Upper lobe of left lung (tissue), 6 donors: ENCODE measurements around the gene TGFBR3. TPM values are rescaled to one million over a fixed set of nuclear protein-coding genes. Genes with fewer than 3 reads are reported as not detected.

Experiments used
- ATAC-seq, 2 donors: fragments of 200-7000 bp; cut with Tn5 transposase; one replicate each; pipeline ENCODE4 v1.9.1; 2022; ENCODE audit warnings: mild to moderate bottlenecking in 2 of 2, moderate library complexity in 2 of 2; ENCODE audit not compliant: low FRiP score in 2 of 2
- DNase-seq, 2 donors: peaks; one replicate each; pipeline ENCODE4 v3.0.0-alpha.2; 2019 to 2020
- H3K27ac ChIP-seq, 4 donors: fragments of 200-600 bp; sonication (generic); one replicate each; pipeline ENCODE4 v1.5.1; 2016 to 2019
- H3K27me3 ChIP-seq, 4 donors: fragments of 200-600 bp; sonication (generic); one replicate each; pipeline ENCODE4 v1.5.1; 2017 to 2019
- H3K36me3 ChIP-seq, 4 donors: fragments of 200-600 bp; sonication (generic); one replicate each; pipeline ENCODE4 v1.5.1; 2016 to 2019
- H3K4me1 ChIP-seq, 4 donors: fragments of 200-600 bp; sonication (generic); one replicate each; pipeline ENCODE4 v1.5.1; 2018 to 2019
- H3K4me3 ChIP-seq, 4 donors: fragments of 200-600 bp; sonication (generic); one replicate each; pipeline ENCODE4 v1.5.1; 2017 to 2019; ENCODE audit warnings: mild to moderate bottlenecking in 2 of 4, moderate library complexity in 1 of 4
- H3K9me3 ChIP-seq, 4 donors: fragments of 200-600 bp; sonication (generic); one replicate each; pipeline ENCODE4 v1.5.1; 2018 to 2019
- EP300 ChIP-seq, 4 donors: sonication (generic); formaldehyde crosslinking; IDR thresholded peaks; one replicate each; pipeline ENCODE4 v1.5.1; 2017; ENCODE audit warnings: antibody characterized with exemption in 4 of 4, control low read depth in 2 of 4
- POLR2A ChIP-seq, 4 donors: fragments of 450-650 bp; IDR thresholded peaks; one replicate each; pipeline ENCODE4 v1.5.1; 2016 to 2017; ENCODE audit warnings: antibody characterized with exemption in 4 of 4, mild to moderate bottlenecking in 2 of 4
- POLR2AphosphoS5 ChIP-seq, 2 donors: sonication (generic); formaldehyde crosslinking; IDR thresholded peaks; one replicate each; pipeline ENCODE4 v1.5.1; 2017; ENCODE audit warnings: antibody characterized with exemption in 2 of 2
- WGBS, 2 donors: methylation state at CpG; one replicate each; pipeline ENCODE4 v1.1.5; 2017 to 2018; 5-methylcytosine and 5-hydroxymethylcytosine counted together
- total RNA-seq, 6 donors: library from RNA; depleted of rRNA in 4 of 6; stranded (reverse); fragments of >200 nt in 4 of 6; gene quantifications; one replicate each; pipeline versions ENCODE4 v1.1.0 to v1.2.1, GENCODE V29; 2016 to 2021
- TF ChIP-seq, protein P1 (sequence below), 6 experiments: fragments of 450-650 bp in 4 of 6; fragments of 200-600 bp in 2 of 6; sonication (generic) in 2 of 6; IDR thresholded peaks; one replicate each; pipeline ENCODE4 v1.5.1; 2016 to 2019; ENCODE audit warnings: antibody characterized with exemption in 6 of 6
- donor health status: DM: no; HTN: no; CAD: no; lungs with moderate emphysema.
- donor health status: DM: no; HTN: yes; CAD: no; lungs with severe emphysema.

Gene TGFBR3
- total RNA-seq, 6 donors from 2014 or later = 33.5 to 78.3 (median 57.1) TPM

DNA sequence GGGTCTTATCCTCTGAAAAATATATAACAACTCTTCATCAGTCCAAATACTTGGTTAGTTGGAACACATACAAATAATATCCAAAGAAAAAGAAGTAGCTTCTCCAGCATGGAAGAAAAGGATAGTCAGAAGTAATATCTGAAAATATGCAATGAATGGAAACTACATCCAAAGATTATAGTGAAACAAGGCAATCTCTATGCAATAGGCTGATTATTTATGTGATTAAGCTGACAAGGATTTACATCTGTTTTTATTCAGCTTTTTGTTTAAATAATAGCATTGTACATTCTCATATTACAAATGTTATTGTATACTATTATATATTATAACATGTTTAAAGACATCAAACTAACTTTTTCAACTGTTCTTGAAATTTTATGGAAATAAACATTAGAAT is 15.3 kb upstream of the TGFBR3 start:
- Histone ChIP-seq H3K36me3 (no peaks in the 10 kb centered on the region), H3K4me1 (no peaks in the 10 kb centered on the region), H3K27ac (no peak overlapping the region), H3K4me3 (no peak overlapping the region), H3K27me3 (no peaks in the 10 kb centered on the region), H3K9me3 (no peaks in the 10 kb centered on the region)
- TF ChIP-seq POLR2AphosphoS5 (IDR thresholded peaks at IDR 0.05) (no peak), EP300 (IDR thresholded peaks at IDR 0.05) (no peak), POLR2A (IDR thresholded peaks at IDR 0.05) (no peak)
- TF ChIP-seq, protein P1, sequence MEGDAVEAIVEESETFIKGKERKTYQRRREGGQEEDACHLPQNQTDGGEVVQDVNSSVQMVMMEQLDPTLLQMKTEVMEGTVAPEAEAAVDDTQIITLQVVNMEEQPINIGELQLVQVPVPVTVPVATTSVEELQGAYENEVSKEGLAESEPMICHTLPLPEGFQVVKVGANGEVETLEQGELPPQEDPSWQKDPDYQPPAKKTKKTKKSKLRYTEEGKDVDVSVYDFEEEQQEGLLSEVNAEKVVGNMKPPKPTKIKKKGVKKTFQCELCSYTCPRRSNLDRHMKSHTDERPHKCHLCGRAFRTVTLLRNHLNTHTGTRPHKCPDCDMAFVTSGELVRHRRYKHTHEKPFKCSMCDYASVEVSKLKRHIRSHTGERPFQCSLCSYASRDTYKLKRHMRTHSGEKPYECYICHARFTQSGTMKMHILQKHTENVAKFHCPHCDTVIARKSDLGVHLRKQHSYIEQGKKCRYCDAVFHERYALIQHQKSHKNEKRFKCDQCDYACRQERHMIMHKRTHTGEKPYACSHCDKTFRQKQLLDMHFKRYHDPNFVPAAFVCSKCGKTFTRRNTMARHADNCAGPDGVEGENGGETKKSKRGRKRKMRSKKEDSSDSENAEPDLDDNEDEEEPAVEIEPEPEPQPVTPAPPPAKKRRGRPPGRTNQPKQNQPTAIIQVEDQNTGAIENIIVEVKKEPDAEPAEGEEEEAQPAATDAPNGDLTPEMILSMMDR (IDR thresholded peaks at IDR 0.05) = no peak
- ATAC-seq (no peak), DNase-seq (no peak)

DNA sequence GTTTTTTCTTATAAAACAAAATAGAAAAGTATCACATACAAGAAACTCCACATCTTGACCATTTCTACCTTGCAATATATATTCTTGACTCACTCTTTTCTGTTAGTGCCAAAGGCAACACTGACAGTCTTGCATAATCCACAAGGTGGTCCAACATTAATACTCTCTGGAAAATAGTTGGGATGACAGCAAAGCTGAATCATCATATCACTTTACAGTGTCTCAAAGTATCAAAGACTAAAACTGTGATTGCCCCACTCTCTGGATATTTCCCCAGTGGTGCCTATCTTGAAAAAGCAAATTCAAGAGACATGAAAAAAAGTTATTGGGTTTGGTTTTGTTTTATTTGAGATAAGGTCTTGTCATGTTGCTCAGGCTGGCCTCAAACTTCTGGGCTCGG is 14.6 kb upstream of the TGFBR3 start:
- WGBS, 2 donors = 92 to 93% methylated on average over 1 of the region's 1 CpG
- Histone ChIP-seq H3K36me3 (no peaks in the 10 kb centered on the region), H3K4me1 (no peaks in the 10 kb centered on the region), H3K27ac (no peak overlapping the region), H3K4me3 (no peak overlapping the region), H3K9me3 (no peaks in the 10 kb centered on the region), H3K27me3 (no peaks in the 10 kb centered on the region)
- ATAC-seq = peak in 1 of 2 donors; percentile 72
- no peak for DNase-seq
- TF ChIP-seq POLR2AphosphoS5 (IDR thresholded peaks at IDR 0.05) (no peak), EP300 (IDR thresholded peaks at IDR 0.05) (no peak), POLR2A (IDR thresholded peaks at IDR 0.05) (no peak)
- TF ChIP-seq, protein P1 (IDR thresholded peaks at IDR 0.05) = no peak

DNA sequence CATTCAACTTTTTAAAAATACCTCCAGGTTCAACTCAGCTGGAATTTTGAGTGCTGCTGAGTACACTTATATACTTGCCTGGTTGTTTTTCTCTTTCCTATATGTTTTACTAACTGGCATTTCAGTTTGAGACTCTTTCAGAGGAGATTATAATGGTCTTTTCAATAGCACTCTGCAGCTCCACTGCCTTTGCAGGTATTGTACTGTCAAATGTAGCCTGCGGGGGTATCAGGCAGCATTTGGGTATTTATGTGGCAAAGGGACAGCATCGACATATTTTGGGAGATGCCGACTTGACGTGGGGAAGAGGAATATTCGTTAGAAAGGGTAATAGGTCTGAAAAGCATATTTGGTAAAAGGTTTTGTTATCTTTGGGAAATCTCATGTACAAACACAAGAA is 11.1 kb upstream of the TGFBR3 start:
- no peak for ATAC-seq
- Histone ChIP-seq H3K4me3 (no peak overlapping the region), H3K27ac (no peak overlapping the region), H3K27me3 (no peaks in the 10 kb centered on the region), H3K9me3 (no peaks in the 10 kb centered on the region), H3K4me1 (peaks cover 0 to 6% (median under 1%) of the 10 kb centered on the region in 4 donors), H3K36me3 (no peaks in the 10 kb centered on the region)
- no peak for TF ChIP-seq POLR2AphosphoS5 (IDR thresholded peaks at IDR 0.05)
- WGBS, 2 donors = 64 to 67% methylated on average over 5 of the region's 5 CpGs
- no peak for DNase-seq

DNA sequence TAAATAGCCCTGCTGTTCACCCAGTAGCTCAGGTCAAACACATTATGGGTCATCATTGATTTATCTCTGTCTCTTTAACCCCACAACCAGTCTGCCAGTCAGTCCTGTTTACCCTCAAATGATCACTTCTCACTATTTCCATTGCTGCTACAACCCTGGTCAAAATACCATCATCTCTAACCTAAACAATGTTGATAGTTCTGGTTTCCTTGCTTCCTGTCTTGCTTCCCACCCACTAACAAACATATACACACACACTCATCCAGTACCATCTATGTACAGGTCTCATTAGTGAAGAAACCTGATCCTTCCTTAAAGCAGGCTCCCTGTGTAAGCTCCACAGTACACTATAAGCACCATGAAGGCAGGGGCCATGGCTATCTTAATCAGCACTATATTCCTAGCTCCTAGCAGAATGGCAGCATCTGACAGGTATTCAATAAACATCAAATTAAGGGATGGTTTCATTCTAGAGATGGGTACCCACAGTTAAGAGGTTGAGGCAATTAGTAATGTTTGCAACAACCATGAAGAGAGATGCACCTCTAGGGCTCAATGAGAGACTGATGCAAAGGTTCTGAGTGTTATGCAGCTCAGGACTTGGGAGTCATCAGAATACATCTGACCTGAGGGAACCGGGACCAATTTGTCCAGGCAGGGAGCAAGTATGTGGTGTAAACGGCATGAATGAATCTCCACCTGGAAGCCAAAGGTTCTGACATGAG is 10.0 kb upstream of the TGFBR3 start:
- Histone ChIP-seq H3K9me3 (no peaks in the 10 kb centered on the region), H3K4me1 (peaks cover 0 to 9% (median 3%) of the 10 kb centered on the region in 4 donors), H3K27ac (no peak overlapping the region), H3K36me3 (no peaks in the 10 kb centered on the region), H3K4me3 (no peak overlapping the region), H3K27me3 (no peaks in the 10 kb centered on the region)
- DNase-seq = no peak
- ATAC-seq = no peak
- 27 to 30% methylated on average over 2 of the region's 2 CpGs for WGBS, 2 donors
- TF ChIP-seq POLR2AphosphoS5 (IDR thresholded peaks at IDR 0.05) = no peak
- TF ChIP-seq POLR2A (IDR thresholded peaks at IDR 0.05) = no peak
- no peak for TF ChIP-seq EP300 (IDR thresholded peaks at IDR 0.05)
- TF ChIP-seq, protein P1 (IDR thresholded peaks at IDR 0.05) = no peak

DNA sequence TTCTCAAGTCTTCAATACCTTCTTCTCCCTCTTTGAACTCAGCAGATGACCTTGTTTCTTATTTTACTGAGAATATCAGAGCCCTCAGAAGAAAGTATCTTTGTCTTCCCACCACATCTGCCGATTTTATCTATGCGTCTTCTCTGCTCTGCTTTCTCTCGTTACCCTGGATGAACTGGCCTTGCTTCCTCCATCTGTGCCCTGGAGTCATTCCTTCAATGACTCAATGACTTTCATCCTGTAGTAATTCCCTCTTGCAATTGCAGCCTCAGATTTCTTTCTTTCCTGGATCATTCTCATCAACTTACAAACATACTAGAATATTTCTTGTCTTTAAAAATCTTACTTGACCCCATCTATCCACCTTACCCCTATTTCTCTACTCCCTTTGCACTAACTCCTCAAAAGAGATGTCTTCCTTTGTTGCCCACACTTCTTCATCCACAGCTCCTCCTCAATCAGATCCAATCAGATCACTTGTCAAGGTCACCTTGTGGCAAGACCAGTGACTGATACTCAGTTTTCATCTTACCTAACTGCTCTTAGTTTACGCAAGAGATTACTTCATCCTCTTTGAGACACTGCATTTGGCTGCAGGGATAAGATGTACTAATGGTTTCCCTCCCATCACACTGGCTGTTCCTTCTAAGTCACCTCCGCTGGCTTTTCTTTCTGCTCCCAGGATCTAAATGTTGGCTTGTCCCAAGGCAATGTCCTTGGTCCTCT is 8.2 kb upstream of the TGFBR3 start:
- TF ChIP-seq POLR2AphosphoS5 (IDR thresholded peaks at IDR 0.05) (no peak), EP300 (IDR thresholded peaks at IDR 0.05) (no peak), POLR2A (IDR thresholded peaks at IDR 0.05) (no peak)
- TF ChIP-seq, protein P1 (IDR thresholded peaks at IDR 0.05) = no peak
- no peak overlapping the region for H3K4me3 ChIP-seq
- ATAC-seq = peak in 1 of 2 donors; percentile 57
- no peak overlapping the region for H3K27ac ChIP-seq
- DNase-seq = no peak
- no peaks in the 10 kb centered on the region for H3K36me3 ChIP-seq
- H3K27me3 ChIP-seq = no peaks in the 10 kb centered on the region
- H3K4me1 ChIP-seq = peaks cover 4 to 19% (median 7%) of the 10 kb centered on the region in 4 donors
- 88 to 93% methylated on average over 5 of the region's 5 CpGs for WGBS, 2 donors
- no peaks in the 10 kb centered on the region for H3K9me3 ChIP-seq
